Adrenal gland (tissue), 12 donors: ENCODE data around the gene KCNJ6. TPM values are rescaled to one million over a fixed set of nuclear protein-coding genes. Genes with fewer than 3 reads are reported as not detected.

ENCODE experiments used
- DNase-seq, 7 donors: peaks; one replicate each; pipeline ENCODE4 v3.0.0-alpha.2; 2019 to 2020
- H3K27ac ChIP-seq, 5 donors: fragments of 200-600 bp; sonication (generic) in 4 of 5; 1 replicate in 3 of 5; 2 replicates in 2 of 5; pipeline versions ENCODE4 v1.5.1 to v1.8.0; 2016 to 2020; ENCODE audit warnings: mild to moderate bottlenecking in 1 of 5
- H3K27me3 ChIP-seq: fragments of 200-600 bp; 2 replicates; pipeline ENCODE4 v1.8.0; 2021
- H3K36me3 ChIP-seq, 2 donors: fragments of 200-600 bp; replicated peaks in 1 of 2; 1 replicate in 1 of 2; 2 replicates in 1 of 2; pipeline versions ENCODE4 v1.5.1 to v1.8.0; 2018 to 2022
- H3K4me1 ChIP-seq, 2 donors: fragments of 200-600 bp; replicated peaks in 1 of 2; 1 replicate in 1 of 2; 2 replicates in 1 of 2; pipeline versions ENCODE4 v1.5.1 to v1.8.0; 2018 to 2021
- H3K4me3 ChIP-seq, 4 donors: fragments of 200-600 bp; sonication (generic) in 3 of 4; one replicate each; pipeline ENCODE4 v1.5.1; 2016 to 2018
- H3K9me3 ChIP-seq, 3 donors: fragments of 200-600 bp; sonication (generic) in 1 of 3; replicated peaks in 1 of 3; 1 replicate in 2 of 3; 2 replicates in 1 of 3; pipeline versions ENCODE4 v1.5.1 to v1.8.0; 2016 to 2021
- CTCF ChIP-seq, 6 experiments: fragments of 450-650 bp in 4 of 6; fragments of 200-600 bp in 2 of 6; sonication (generic) in 1 of 6; IDR thresholded peaks; 1 replicate in 5 of 6; 2 replicates in 1 of 6; pipeline versions ENCODE4 v1.5.1 to v1.8.0; 2016 to 2021; ENCODE audit warnings: antibody characterized with exemption in 6 of 6, mild to moderate bottlenecking in 2 of 6, moderate library complexity in 1 of 6
- POLR2A ChIP-seq, 2 donors: fragments of 450-650 bp; IDR thresholded peaks; one replicate each; pipeline ENCODE4 v1.6.1; 2017; ENCODE audit warnings: antibody characterized with exemption in 2 of 2, mild to moderate bottlenecking in 2 of 2, moderate library complexity in 1 of 2
- WGBS, 4 donors: extraction: QIAGEN DNeasy Blood & Tissue Kit in 2 of 4; methylation state at CpG; one replicate each; pipeline versions ENCODE4 v1.1.5 to v1.1.7; 2013 to 2017; 5-methylcytosine and 5-hydroxymethylcytosine counted together
- intact Hi-C, 2 donors: fragments of 100-400 bp; cut with DNase I; formaldehyde crosslinking; loops; one replicate each; pipeline versions ENCODE4 v1.14.1 to v1.15.0; 2022 to 2023
- polyA plus RNA-seq, 3 donors: library from polyadenylated mRNA; stranded (reverse); fragments of 200-250 nt in 2 of 3; fragments of 350-450 nt in 1 of 3; fragmentation: Illumina TruSeq in 1 of 3; extraction: RNeasy Lipid Tissue Mini Kit (QIAGEN cat#74804) in 1 of 3; gene quantifications; one replicate each; pipeline ENCODE4 v1.2.3, GENCODE V29; 2013 to 2014
- total RNA-seq, 9 donors: library from RNA; depleted of rRNA in 4 of 9; stranded (reverse); fragments of >200 nt in 4 of 9; fragments of 120-200 nt in 1 of 9; fragmentation: NEBNext Ultra II Directional in 1 of 9; extraction: Animal tissue kit (Norgen Biotek cat#: 25700) in 1 of 9; gene quantifications; one replicate each; pipeline versions ENCODE4 v1.1.0 to v1.2.4, GENCODE V29; 2013 to 2023
- donor health status: healthy with polysubstance abuse.
- donor health status: Bipolar disorder and iron deficiency.
- donor health status: DM: yes; HTN: yes; CAD: no.
- donor health status: DM: no; HTN: no; CAD: no.
- donor health status: DM: no; HTN: no; CAD: no.
- donor health status: DM: yes; HTN: yes; CAD: no.

Gene KCNJ6
- total and polyA plus RNA-seq, 12 donors: 0.03 to 0.60 (median 0.07) TPM; not detected in 4

- no peak for TF ChIP-seq POLR2A (IDR thresholded peaks at IDR 0.05)
- TF ChIP-seq CTCF (IDR thresholded peaks at IDR 0.05): no peak
- no peak overlapping the region for H3K4me3 ChIP-seq
- peaks cover 4 to 12% of the 10 kb centered on the region in 2 donors for H3K4me1 ChIP-seq
- no peak overlapping the region for H3K27ac ChIP-seq
- intact Hi-C loops: no loop called here
- WGBS, 4 donors: 73 to 83% (median 75%) methylated on average over 5 of the region's 5 CpGs
- DNase-seq: no peak
- H3K9me3 ChIP-seq: no peaks in the 10 kb centered on the region
- no peaks in the 10 kb centered on the region for H3K27me3 ChIP-seq
- no peaks in the 10 kb centered on the region for H3K36me3 ChIP-seq
Measured at GRCh38 chr21:37568916-37569315, 347.3 kb downstream of the KCNJ6 start.

- no peak overlapping the region for H3K4me3 ChIP-seq
- no peak for TF ChIP-seq POLR2A (IDR thresholded peaks at IDR 0.05)
- no peak for TF ChIP-seq CTCF (IDR thresholded peaks at IDR 0.05)
- H3K36me3 ChIP-seq: no peaks in the 10 kb centered on the region
- intact Hi-C loops: no loop called here
- no peak for DNase-seq
- H3K4me1 ChIP-seq: peaks cover 4 to 12% of the 10 kb centered on the region in 2 donors
- no peak overlapping the region for H3K27ac ChIP-seq
- 75 to 81% (median 80%) methylated on average over 6 of the region's 6 CpGs for WGBS, 4 donors
- no peaks in the 10 kb centered on the region for H3K9me3 ChIP-seq
- H3K27me3 ChIP-seq: no peaks in the 10 kb centered on the region
Measured at GRCh38 chr21:37568415-37568814, 347.8 kb downstream of the KCNJ6 start.

DNA sequence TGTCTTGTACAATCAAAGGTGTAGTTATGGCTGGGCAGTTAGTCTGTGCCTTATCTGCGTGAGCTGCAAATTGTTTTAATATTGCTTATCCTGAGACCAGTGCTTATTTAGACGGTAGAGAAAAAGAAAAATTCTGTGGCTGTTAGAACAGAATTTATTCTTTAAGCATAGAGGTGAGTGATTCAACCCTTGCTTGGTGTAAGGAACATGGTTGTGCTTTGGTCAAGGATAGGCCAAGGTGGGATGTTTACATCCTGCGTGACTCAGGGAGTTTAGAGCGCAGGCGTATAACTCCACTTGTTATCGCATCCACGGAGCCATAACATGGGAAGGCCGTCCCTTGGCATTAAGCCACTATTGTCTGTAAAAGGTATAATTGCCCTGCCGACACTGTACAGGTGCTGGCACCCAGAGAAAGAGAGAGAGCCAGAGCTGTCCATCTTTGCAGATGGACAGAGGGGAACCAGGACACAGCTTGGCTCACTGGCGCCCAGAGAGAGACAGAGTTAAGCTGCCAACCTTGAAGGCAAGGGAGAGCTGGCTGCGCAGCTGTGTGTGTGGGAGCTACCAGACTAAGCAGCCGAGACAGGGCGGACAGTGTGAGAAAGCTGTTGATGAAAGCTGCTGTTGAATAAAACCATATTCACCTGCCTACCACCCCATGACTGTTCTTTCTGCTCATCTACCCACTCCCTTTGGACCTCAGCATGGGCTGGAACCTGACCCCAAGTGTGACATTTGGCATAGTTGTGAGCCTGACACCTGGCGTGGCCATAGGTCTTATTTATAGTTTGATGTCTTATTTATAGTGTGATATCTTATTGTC, 349.3 kb downstream of the KCNJ6 start:
- H3K36me3 ChIP-seq: no peaks in the 10 kb centered on the region
- H3K4me1 ChIP-seq: peaks cover 4 to 18% of the 10 kb centered on the region in 2 donors
- WGBS, 4 donors: 82 to 88% (median 83%) methylated on average over 14 of the region's 14 CpGs
- intact Hi-C loops: no loop called here
- no peak overlapping the region for H3K27ac ChIP-seq
- no peaks in the 10 kb centered on the region for H3K9me3 ChIP-seq
- TF ChIP-seq CTCF (IDR thresholded peaks at IDR 0.05) (no peak), POLR2A (IDR thresholded peaks at IDR 0.05) (no peak)
- H3K4me3 ChIP-seq: no peak overlapping the region
- no peaks in the 10 kb centered on the region for H3K27me3 ChIP-seq
- DNase-seq: no peak

GRCh38 chr21:37565530-37566223, 350.6 kb downstream of the KCNJ6 start:
- WGBS, 4 donors: 81 to 85% (median 84%) methylated on average over 14 of the region's 14 CpGs
- H3K27ac ChIP-seq: peak overlapping the region in 1 of 5 donors; percentile 97
- intact Hi-C loops: no loop called here
- DNase-seq: peak in 1 of 7 donors; percentile 22
- H3K4me3 ChIP-seq: peak overlapping the region in 1 of 4 donors; percentile 13
- no peaks in the 10 kb centered on the region for H3K36me3 ChIP-seq
- H3K27me3 ChIP-seq: no peaks in the 10 kb centered on the region
- H3K9me3 ChIP-seq: no peaks in the 10 kb centered on the region
- H3K4me1 ChIP-seq: peaks cover 4 to 18% of the 10 kb centered on the region in 2 donors
- peak in 2 of 6 experiments; percentile 9 to 12 for TF ChIP-seq CTCF (IDR thresholded peaks at IDR 0.05)
- no peak for TF ChIP-seq POLR2A (IDR thresholded peaks at IDR 0.05)
